Transverse colon (tissue), 4 donors: ENCODE results near the gene CDK2. TPM values are rescaled to one million over a fixed set of nuclear protein-coding genes. Genes with fewer than 3 reads are reported as not detected.

Experiments used
- DNase-seq: peaks from one replicate; pipeline ENCODE4 v3.0.0-alpha.2; 2019
- H3K27ac ChIP-seq, 4 donors: fragments of 200-600 bp; sonication (generic); 2 replicates each; pipeline ENCODE4 v1.5.1; 2016 to 2018; ENCODE audit warnings: inconsistent platforms in 4 of 4
- H3K27me3 ChIP-seq: fragments of 200-600 bp; sonication (generic); 2 replicates; pipeline ENCODE4 v1.5.1; 2017; ENCODE audit warnings: inconsistent platforms
- H3K36me3 ChIP-seq, 4 donors: fragments of 200-600 bp; sonication (generic); 2 replicates each; pipeline ENCODE4 v1.5.1; 2017 to 2019; ENCODE audit warnings: inconsistent platforms in 4 of 4
- H3K4me1 ChIP-seq, 4 donors: fragments of 200-600 bp; sonication (generic); 2 replicates each; pipeline ENCODE4 v1.5.1; 2017 to 2020; ENCODE audit warnings: inconsistent platforms in 4 of 4
- H3K4me3 ChIP-seq, 4 donors: fragments of 200-600 bp; sonication (generic); 1 replicate in 1 of 4; 2 replicates in 3 of 4; pipeline versions ENCODE4 v1.5.1 to v1.6.1; 2017 to 2019; ENCODE audit warnings: inconsistent platforms in 4 of 4
- H3K9me3 ChIP-seq, 2 donors: fragments of 200-600 bp; sonication (generic); 2 replicates each; pipeline ENCODE4 v1.5.1; 2017 to 2019; ENCODE audit warnings: inconsistent platforms in 2 of 2
- CTCF ChIP-seq, 5 experiments: fragments of 200-600 bp in 3 of 5; fragments of 450-650 bp in 2 of 5; sonication (generic) in 3 of 5; IDR thresholded peaks; 1 replicate in 2 of 5; 2 replicates in 3 of 5; pipeline ENCODE4 v1.5.1; 2016 to 2017; ENCODE audit warnings: antibody characterized with exemption in 5 of 5, inconsistent platforms in 3 of 5, mild to moderate bottlenecking in 2 of 5, moderate library complexity in 1 of 5
- EP300 ChIP-seq: sonication (generic); formaldehyde crosslinking; IDR thresholded peaks from one replicate; pipeline ENCODE4 v1.6.1; 2017; ENCODE audit warnings: antibody characterized with exemption, low read depth
- POLR2A ChIP-seq: fragments of 450-650 bp; IDR thresholded peaks from one replicate; pipeline ENCODE4 v1.6.1; 2016; ENCODE audit warnings: antibody characterized with exemption, mild to moderate bottlenecking, moderate library complexity
- POLR2AphosphoS5 ChIP-seq, 3 donors: sonication (generic); formaldehyde crosslinking; IDR thresholded peaks; one replicate each; pipeline ENCODE4 v1.6.1; 2016; ENCODE audit warnings: antibody characterized with exemption in 3 of 3
- WGBS, 2 donors: methylation state at CpG; one replicate each; pipeline ENCODE4 v1.1.5; 2018; ENCODE audit warnings: low coverage in 1 of 2; 5-methylcytosine and 5-hydroxymethylcytosine counted together
- in situ Hi-C, 4 donors: fragments of 200-750 bp; cut with MboI; loops; one replicate each; pipeline versions ENCODE4 v1.15.0 to v1.15.1; 2017; ENCODE audit warnings: low sequenced_read_pairs in 3 of 4, low pct_ligation_motif_present in 1 of 4, low pct_unique_long_range_greater_than_20kb in 1 of 4
- intact Hi-C: fragments of 100-400 bp; cut with DNase I; formaldehyde crosslinking; loops from one replicate; pipeline ENCODE4 v1.15.1; 2023; ENCODE audit warnings: low total_unique reads
- total RNA-seq, 4 donors: library from RNA; depleted of rRNA; stranded (reverse); fragments of >200 nt; gene quantifications; one replicate each; pipeline ENCODE4 v1.1.0, GENCODE V29; 2016

CDK2 gene
- total RNA-seq, 4 donors from 2014 or later, result 6.7 to 22.3 (median 11.1) TPM

DNA sequence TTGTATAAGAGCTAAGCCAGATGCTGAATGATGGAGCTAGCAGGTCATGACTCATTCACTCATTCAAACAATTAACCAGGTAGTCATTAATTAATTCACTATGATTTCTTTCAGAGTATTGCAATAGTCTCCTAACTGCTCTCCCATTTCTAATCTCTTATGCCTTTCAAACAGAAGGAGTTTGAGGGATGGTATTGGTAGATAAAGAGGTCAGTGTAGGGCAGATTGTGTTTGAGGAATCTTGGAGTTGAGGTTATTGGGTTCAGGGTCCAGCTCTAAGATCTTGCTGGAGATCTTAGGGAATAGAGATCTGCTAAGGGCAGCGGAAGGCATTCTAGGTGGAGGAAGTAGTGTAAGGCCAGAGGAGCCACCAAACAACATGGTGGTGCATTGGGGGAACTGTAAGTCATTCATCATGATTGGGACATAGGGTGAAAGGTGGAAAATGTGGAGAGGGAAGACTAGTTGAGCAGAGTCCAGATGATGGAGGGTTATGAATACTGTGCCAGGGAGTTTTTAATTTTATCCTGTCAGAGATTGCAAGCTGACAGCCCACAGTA is 24.0 kb upstream of the CDK2 start:
- 95 to 100% methylated on average over 1 of the region's 1 CpG for WGBS, 2 donors
- Histone ChIP-seq H3K36me3 (peaks cover 0 to 23% (median 4%) of the 10 kb centered on the region in 4 donors), H3K9me3 (no peaks in the 10 kb centered on the region), H3K4me3 (no peak overlapping the region), H3K27ac (no peak overlapping the region), H3K27me3 (no peaks in the 10 kb centered on the region), H3K4me1 (peaks cover 0 to 10% (median 7%) of the 10 kb centered on the region in 4 donors)
- DNase-seq, result no peak
- in situ Hi-C loops, result loop anchor here in 3 of 4 donors (10.0 to 25.0 kb wide), 2 partner anchors 128 to 130 kb away; partner anchors contain the start of genes ORMDL2 (in 3 of the 3) and SARNP (in 3 of the 3)
- TF ChIP-seq POLR2AphosphoS5 (IDR thresholded peaks at IDR 0.05), result no peak
- no peak for TF ChIP-seq CTCF (IDR thresholded peaks at IDR 0.05)
- no peak for TF ChIP-seq POLR2A
- TF ChIP-seq EP300, result no peak
- intact Hi-C loops, result no loop called here

DNA sequence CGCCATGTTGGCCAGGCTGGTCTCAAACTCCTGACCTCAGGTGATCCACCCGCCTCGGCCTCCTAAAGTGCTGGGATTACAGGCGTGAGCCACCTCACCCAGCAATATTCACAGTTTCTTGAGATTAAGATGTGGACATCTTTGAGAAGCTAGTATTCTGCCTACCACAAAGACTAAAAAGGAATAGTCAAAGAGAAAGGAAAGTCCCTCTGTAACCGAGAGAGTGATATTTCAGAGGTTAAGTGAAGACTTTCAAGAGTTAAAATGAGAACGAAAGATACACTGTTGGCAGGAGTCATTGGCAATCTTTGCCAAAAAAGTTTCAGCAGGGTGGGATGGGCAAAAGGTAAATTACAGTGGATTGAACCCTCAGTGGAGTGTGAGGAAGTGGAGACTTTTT is 20.1 kb upstream of the CDK2 start:
- WGBS, 2 donors, result 73 to 92% methylated on average over 6 of the region's 6 CpGs
- Histone ChIP-seq H3K9me3 (no peaks in the 10 kb centered on the region), H3K36me3 (peaks cover 0 to 28% (median 8%) of the 10 kb centered on the region in 4 donors), H3K27me3 (no peaks in the 10 kb centered on the region), H3K27ac (no peak overlapping the region), H3K4me3 (no peak overlapping the region), H3K4me1 (no peaks in the 10 kb centered on the region)
- TF ChIP-seq POLR2A (no peak), POLR2AphosphoS5 (IDR thresholded peaks at IDR 0.05) (no peak), CTCF (IDR thresholded peaks at IDR 0.05) (no peak), EP300 (no peak)
- no peak for DNase-seq
- in situ Hi-C loops, result loop anchor here in 3 of 4 donors (10.0 to 25.0 kb wide), 2 partner anchors 132 to 134 kb away; partner anchors contain the start of genes ORMDL2 (in 3 of the 3) and SARNP (in 3 of the 3)
- intact Hi-C loops, result no loop called here

DNA sequence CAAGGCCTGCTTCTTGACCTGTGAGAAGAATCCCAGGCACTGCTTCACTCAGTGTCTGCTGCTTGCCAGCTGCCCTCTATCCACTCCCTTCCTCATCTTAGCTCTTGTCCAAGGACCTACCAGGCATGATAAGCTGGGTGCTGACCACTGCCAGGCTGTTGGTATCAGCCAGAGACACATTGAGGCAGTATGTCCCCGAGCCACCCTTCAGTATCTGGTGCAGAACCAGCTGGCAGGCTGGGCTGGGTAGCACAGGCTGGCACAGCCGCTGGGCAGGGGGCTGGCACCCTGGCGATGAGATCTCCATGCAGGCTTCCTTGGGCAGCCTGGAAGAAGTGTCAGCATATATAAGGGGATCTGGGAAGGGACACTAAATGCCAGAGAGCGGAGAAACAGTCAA is 11.3 kb upstream of the CDK2 start:
- whole genome bisulfite sequencing, 2 donors, result 95% methylated on average over 4 of the region's 4 CpGs; no CpG with 5 or more reads in 1 of the 2 donors
- DNase-seq, result no peak
- in situ Hi-C loops, result no loop called here
- Histone ChIP-seq H3K4me1 (no peaks in the 10 kb centered on the region), H3K27me3 (no peaks in the 10 kb centered on the region), H3K36me3 (peaks cover 0 to 24% (median 3%) of the 10 kb centered on the region in 4 donors), H3K4me3 (no peak overlapping the region), H3K9me3 (no peaks in the 10 kb centered on the region), H3K27ac (no peak overlapping the region)
- intact Hi-C loops, result no loop called here
- TF ChIP-seq CTCF (IDR thresholded peaks at IDR 0.05), result no peak
- no peak for TF ChIP-seq POLR2AphosphoS5 (IDR thresholded peaks at IDR 0.05)
- TF ChIP-seq EP300, result no peak
- TF ChIP-seq POLR2A, result no peak

DNA sequence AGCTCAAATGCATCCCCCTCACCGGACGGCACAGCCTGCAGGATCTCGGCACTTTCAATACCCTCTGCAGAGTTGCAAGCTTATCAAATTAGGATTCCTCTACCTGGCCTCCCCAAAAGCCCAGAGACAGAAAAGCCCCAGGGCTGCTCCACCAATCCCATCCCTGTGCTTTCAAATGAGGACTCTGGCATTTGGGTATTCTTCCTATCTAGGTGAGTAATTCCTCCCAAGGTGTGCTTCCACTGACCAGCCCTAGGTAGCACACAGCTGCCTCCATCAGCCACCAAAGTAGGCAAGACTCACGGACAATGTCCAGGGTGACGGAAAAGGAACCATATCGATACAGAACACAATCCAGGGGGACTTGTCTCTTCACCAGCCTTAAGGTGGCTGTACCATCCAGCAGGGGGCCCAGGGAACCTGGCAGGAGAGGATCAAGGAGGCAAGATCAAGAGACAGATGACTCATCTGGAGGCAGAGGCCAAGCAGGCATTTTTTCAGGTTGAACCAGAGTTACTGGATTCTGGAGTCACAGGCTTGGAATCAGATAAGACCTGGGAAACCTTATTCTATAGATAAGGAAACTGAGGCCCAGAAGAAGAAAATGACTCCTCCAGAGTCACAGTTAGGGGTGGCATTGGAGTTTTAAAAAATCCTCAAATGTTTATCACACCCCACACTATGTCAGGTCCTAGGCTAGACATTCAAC is 10.7 kb upstream of the CDK2 start:
- peak in 3 of 5 experiments; percentile 7 to 24 (median 23) for TF ChIP-seq CTCF (IDR thresholded peaks at IDR 0.05)
- TF ChIP-seq EP300, result no peak
- intact Hi-C loops (no loop called here), in situ Hi-C loops (no loop called here)
- peaks cover 0 to 19% (median 3%) of the 10 kb centered on the region in 4 donors for H3K36me3 ChIP-seq
- peak; percentile 27 for DNase-seq
- whole genome bisulfite sequencing, 2 donors, result 91% methylated on average over 6 of the region's 6 CpGs; no CpG with 5 or more reads in 1 of the 2 donors
- H3K9me3 ChIP-seq, result no peaks in the 10 kb centered on the region
- no peak overlapping the region for H3K4me3 ChIP-seq
- H3K27ac ChIP-seq, result no peak overlapping the region
- no peaks in the 10 kb centered on the region for H3K27me3 ChIP-seq
- no peaks in the 10 kb centered on the region for H3K4me1 ChIP-seq
